Body of pancreas (tissue), 4 donors: ENCODE data around the gene DIAPH1.

Source experiments
- POLR2A ChIP-seq, 3 donors: fragments of 450-650 bp; IDR thresholded peaks; one replicate each; pipeline ENCODE4 v1.6.1; 2016; ENCODE audit warnings: antibody characterized with exemption in 3 of 3, mild to moderate bottlenecking in 2 of 3
- TF ChIP-seq, protein P1 (sequence below), 7 experiments: fragments of 450-650 bp in 4 of 7; fragments of 200-600 bp in 3 of 7; sonication (generic) in 3 of 7; IDR thresholded peaks; one replicate each; pipeline ENCODE4 v1.5.1; 2016 to 2019; ENCODE audit warnings: antibody characterized with exemption in 7 of 7

- TF ChIP-seq, protein P1, sequence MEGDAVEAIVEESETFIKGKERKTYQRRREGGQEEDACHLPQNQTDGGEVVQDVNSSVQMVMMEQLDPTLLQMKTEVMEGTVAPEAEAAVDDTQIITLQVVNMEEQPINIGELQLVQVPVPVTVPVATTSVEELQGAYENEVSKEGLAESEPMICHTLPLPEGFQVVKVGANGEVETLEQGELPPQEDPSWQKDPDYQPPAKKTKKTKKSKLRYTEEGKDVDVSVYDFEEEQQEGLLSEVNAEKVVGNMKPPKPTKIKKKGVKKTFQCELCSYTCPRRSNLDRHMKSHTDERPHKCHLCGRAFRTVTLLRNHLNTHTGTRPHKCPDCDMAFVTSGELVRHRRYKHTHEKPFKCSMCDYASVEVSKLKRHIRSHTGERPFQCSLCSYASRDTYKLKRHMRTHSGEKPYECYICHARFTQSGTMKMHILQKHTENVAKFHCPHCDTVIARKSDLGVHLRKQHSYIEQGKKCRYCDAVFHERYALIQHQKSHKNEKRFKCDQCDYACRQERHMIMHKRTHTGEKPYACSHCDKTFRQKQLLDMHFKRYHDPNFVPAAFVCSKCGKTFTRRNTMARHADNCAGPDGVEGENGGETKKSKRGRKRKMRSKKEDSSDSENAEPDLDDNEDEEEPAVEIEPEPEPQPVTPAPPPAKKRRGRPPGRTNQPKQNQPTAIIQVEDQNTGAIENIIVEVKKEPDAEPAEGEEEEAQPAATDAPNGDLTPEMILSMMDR (IDR thresholded peaks at IDR 0.05): no peak
- no peak for TF ChIP-seq POLR2A (IDR thresholded peaks at IDR 0.05)
These were observed 5.5 kb downstream of the DIAPH1 start for GRCh38 chr5:141613344-141613743.
